Activated naive CD4-positive, alpha-beta T cell treated with anti-CD3 and anti-CD28 coated beads, Interleukin-2, amount 10 ng/mL, durations not matched to agents 7 days and 5 days (primary cell): ENCODE measurements around the gene SHE.

ENCODE experiments used
- CTCF ChIA-PET: fragments of 350-600 bp; sonication (Branson Sonifier 250); formaldehyde crosslinking; loops from one replicate; lab custom pipeline; 2021; ENCODE audit warnings: antibody characterized with exemption; lab: Charles Lee
- DNase-seq: peaks from one replicate; pipeline ENCODE4 v3.0.0-alpha.2; 2020
- H3K27ac Mint-ChIP-seq: one replicate; pipeline ENCODE4 v1.8.0; 2021; ENCODE audit warnings: mild to moderate bottlenecking, moderate library complexity, mixed read lengths
- H3K27me3 Mint-ChIP-seq: one replicate; pipeline ENCODE4 v1.8.0; 2021; ENCODE audit warnings: mild to moderate bottlenecking, mixed read lengths
- H3K36me3 Mint-ChIP-seq: one replicate; pipeline ENCODE4 v1.8.0; 2021; ENCODE audit warnings: mixed read lengths
- H3K4me1 Mint-ChIP-seq: one replicate; pipeline ENCODE4 v1.8.0; 2021; ENCODE audit warnings: mixed read lengths
- H3K4me3 Mint-ChIP-seq: one replicate; pipeline ENCODE4 v1.8.0; 2021; ENCODE audit warnings: mild to moderate bottlenecking, moderate library complexity, mixed read lengths
- H3K9me3 Mint-ChIP-seq: one replicate; pipeline ENCODE4 v1.8.0; 2021; ENCODE audit warnings: mixed read lengths

SHE gene

GRCh38 chr1:154502066-154502743 lies at the start of gene SHE, which contains the start of gene TDRD10:
SHE (minus strand) TSS chr1:154502412; CDS start chr1:154502026, 386 bp downstream.
TDRD10 (plus strand) TSS chr1:154502219; CDS start chr1:154506904, 4,685 bp downstream.
- peak; percentile 29 for DNase-seq
- Mint-ChIP-seq H3K27me3 (peaks cover 82% of the 10 kb centered on the region), H3K9me3 (no peaks in the 10 kb centered on the region), H3K4me3 (peak within 1 kb of the TSS; percentile 11), H3K4me1 (peaks cover 8% of the 10 kb centered on the region), H3K27ac (no peak within 1 kb of the TSS), H3K36me3 (peaks cover 4% of the 10 kb centered on the region)
- CTCF ChIA-PET: no interaction called here

GRCh38 chr1:154551474-154551873 lies 49.3 kb upstream of the SHE start:
- H3K4me1 Mint-ChIP-seq: peaks cover 30% of the 10 kb centered on the region
- CTCF ChIA-PET: interaction anchor here (10.2 kb wide), 1 partner anchor 70 kb away, joined by 128 read pairs; no protein-coding TSS in a partner anchor

GRCh38 chr1:154550657-154551056 lies 48.4 kb upstream of the SHE start:
- Mint-ChIP-seq H3K27me3 (no peaks in the 10 kb centered on the region), H3K9me3 (no peaks in the 10 kb centered on the region), H3K4me3 (no peak overlapping the region), H3K36me3 (peaks cover 60% of the 10 kb centered on the region), H3K4me1 (peaks cover 22% of the 10 kb centered on the region), H3K27ac (no peak overlapping the region)
- CTCF ChIA-PET: interaction anchor here (10.2 kb wide), 1 partner anchor 69 kb away, joined by 128 read pairs; no protein-coding TSS in a partner anchor
- no peak for DNase-seq

More at GRCh38 chr1:154551474-154551873, 49.3 kb upstream of the SHE start:
- Mint-ChIP-seq H3K27me3 (no peaks in the 10 kb centered on the region), H3K36me3 (peaks cover 68% of the 10 kb centered on the region), H3K4me3 (no peak overlapping the region), H3K9me3 (no peaks in the 10 kb centered on the region), H3K27ac (no peak overlapping the region)
- DNase-seq: no peak

- Mint-ChIP-seq H3K9me3 (no peaks in the 10 kb centered on the region), H3K4me1 (peaks cover 16% of the 10 kb centered on the region), H3K27ac (no peak overlapping the region), H3K36me3 (peaks cover 54% of the 10 kb centered on the region), H3K4me3 (no peak overlapping the region), H3K27me3 (peaks cover under 1% of the 10 kb centered on the region)
- CTCF ChIA-PET: interaction anchor here (10.2 kb wide), 1 partner anchor 69 kb away, joined by 128 read pairs; no protein-coding TSS in a partner anchor
- no peak for DNase-seq
Observed at GRCh38 chr1:154550070-154550469, 47.9 kb upstream of the SHE start.

- DNase-seq: no peak
- CTCF ChIA-PET: interaction anchor here (1.3 to 10.2 kb wide), 2 partner anchors 68 to 350 kb away, joined by 3 to 128 read pairs; no protein-coding TSS in a partner anchor
- peaks cover 47% of the 10 kb centered on the region for H3K36me3 Mint-ChIP-seq
- no peak overlapping the region for H3K4me3 Mint-ChIP-seq
- peak overlapping the region; percentile 22 for H3K27ac Mint-ChIP-seq
- H3K27me3 Mint-ChIP-seq: peaks cover 7% of the 10 kb centered on the region
- H3K9me3 Mint-ChIP-seq: no peaks in the 10 kb centered on the region
- H3K4me1 Mint-ChIP-seq: peaks cover 15% of the 10 kb centered on the region
Observed at GRCh38 chr1:154549202-154549770, 47.1 kb upstream of the SHE start.

GRCh38 chr1:154548028-154548427 lies 45.8 kb upstream of the SHE start:
- Mint-ChIP-seq H3K9me3 (no peaks in the 10 kb centered on the region), H3K27ac (no peak overlapping the region)

GRCh38 chr1:154547105-154547732 lies 45.0 kb upstream of the SHE start:
- peaks cover 15% of the 10 kb centered on the region for H3K4me1 Mint-ChIP-seq
- no peak overlapping the region for H3K4me3 Mint-ChIP-seq
- H3K27me3 Mint-ChIP-seq: peaks cover 12% of the 10 kb centered on the region
- CTCF ChIA-PET: interaction anchor here (0.6 to 10.2 kb wide), 28 partner anchors 9 to 397 kb away, joined by 3 to 128 read pairs (median 4); no protein-coding TSS in a partner anchor
- no peaks in the 10 kb centered on the region for H3K9me3 Mint-ChIP-seq
- no peak for DNase-seq
- H3K36me3 Mint-ChIP-seq: peaks cover 29% of the 10 kb centered on the region
- no peak overlapping the region for H3K27ac Mint-ChIP-seq

More at GRCh38 chr1:154548028-154548427, 45.8 kb upstream of the SHE start:
- peaks cover 36% of the 10 kb centered on the region for H3K36me3 Mint-ChIP-seq
- peaks cover 15% of the 10 kb centered on the region for H3K4me1 Mint-ChIP-seq
- CTCF ChIA-PET: interaction anchor here (0.7 to 10.2 kb wide), 2 partner anchors 67 to 210 kb away, joined by 3 to 128 read pairs; no protein-coding TSS in a partner anchor
- H3K27me3 Mint-ChIP-seq: peaks cover 7% of the 10 kb centered on the region
- DNase-seq: no peak
- no peak overlapping the region for H3K4me3 Mint-ChIP-seq

GRCh38 chr1:154546264-154547063 lies 44.3 kb upstream of the SHE start:
- CTCF ChIA-PET: interaction anchor here (0.6 to 10.2 kb wide), 29 partner anchors 10 to 397 kb away, joined by 3 to 128 read pairs (median 3); no protein-coding TSS in a partner anchor
- peak; percentile 73 for DNase-seq
- Mint-ChIP-seq H3K4me1 (peaks cover 15% of the 10 kb centered on the region), H3K27me3 (peaks cover 19% of the 10 kb centered on the region), H3K9me3 (no peaks in the 10 kb centered on the region), H3K36me3 (peaks cover 21% of the 10 kb centered on the region), H3K4me3 (no peak overlapping the region), H3K27ac (no peak overlapping the region)

GRCh38 chr1:154541231-154541630 lies 39.0 kb upstream of the SHE start:
- no peaks in the 10 kb centered on the region for H3K9me3 Mint-ChIP-seq
- H3K4me1 Mint-ChIP-seq: no peaks in the 10 kb centered on the region
- CTCF ChIA-PET: no interaction called here
- no peak overlapping the region for H3K27ac Mint-ChIP-seq
- no peak for DNase-seq
- peaks cover 57% of the 10 kb centered on the region for H3K27me3 Mint-ChIP-seq
- no peak overlapping the region for H3K4me3 Mint-ChIP-seq
- no peaks in the 10 kb centered on the region for H3K36me3 Mint-ChIP-seq

- H3K36me3 Mint-ChIP-seq: no peaks in the 10 kb centered on the region
- no peak overlapping the region for H3K4me3 Mint-ChIP-seq
- no peaks in the 10 kb centered on the region for H3K9me3 Mint-ChIP-seq
- CTCF ChIA-PET: interaction anchor here (0.6 to 0.7 kb wide), 2 partner anchors 188 to 290 kb away, joined by 3 read pairs; no protein-coding TSS in a partner anchor
- H3K4me1 Mint-ChIP-seq: no peaks in the 10 kb centered on the region
- DNase-seq: no peak
- H3K27ac Mint-ChIP-seq: no peak overlapping the region
- peaks cover 62% of the 10 kb centered on the region for H3K27me3 Mint-ChIP-seq
Observed at GRCh38 chr1:154539486-154540483, 37.6 kb upstream of the SHE start.

GRCh38 chr1:154536570-154536969 lies 34.4 kb upstream of the SHE start:
- no peak overlapping the region for H3K4me3 Mint-ChIP-seq

More at GRCh38 chr1:154536570-154536969, 34.4 kb upstream of the SHE start:
- Mint-ChIP-seq H3K27me3 (peaks cover 68% of the 10 kb centered on the region), H3K27ac (no peak overlapping the region), H3K36me3 (no peaks in the 10 kb centered on the region), H3K4me1 (no peaks in the 10 kb centered on the region), H3K9me3 (no peaks in the 10 kb centered on the region)
- DNase-seq: no peak
- CTCF ChIA-PET: interaction anchor here (0.8 to 1.2 kb wide), 2 partner anchors 9 to 18 kb away, joined by 3 read pairs; no protein-coding TSS in a partner anchor
